DMS114 treated with DMSO at 0.1 percent for 48 hours (cell line): ENCODE results near the gene SRP68.
"Not testable (repeated sequence)": the region's sequence is repeated elsewhere in the genome, so short reads cannot be mapped to it uniquely, and the experiment has no call there.

Source experiments
- DNase-seq: peaks from one replicate; lab custom pipeline; 2025; ENCODE audit not compliant: unreplicated experiment; lab: John Stamatoyannopoulos, UW

The SRP68 gene

DNA sequence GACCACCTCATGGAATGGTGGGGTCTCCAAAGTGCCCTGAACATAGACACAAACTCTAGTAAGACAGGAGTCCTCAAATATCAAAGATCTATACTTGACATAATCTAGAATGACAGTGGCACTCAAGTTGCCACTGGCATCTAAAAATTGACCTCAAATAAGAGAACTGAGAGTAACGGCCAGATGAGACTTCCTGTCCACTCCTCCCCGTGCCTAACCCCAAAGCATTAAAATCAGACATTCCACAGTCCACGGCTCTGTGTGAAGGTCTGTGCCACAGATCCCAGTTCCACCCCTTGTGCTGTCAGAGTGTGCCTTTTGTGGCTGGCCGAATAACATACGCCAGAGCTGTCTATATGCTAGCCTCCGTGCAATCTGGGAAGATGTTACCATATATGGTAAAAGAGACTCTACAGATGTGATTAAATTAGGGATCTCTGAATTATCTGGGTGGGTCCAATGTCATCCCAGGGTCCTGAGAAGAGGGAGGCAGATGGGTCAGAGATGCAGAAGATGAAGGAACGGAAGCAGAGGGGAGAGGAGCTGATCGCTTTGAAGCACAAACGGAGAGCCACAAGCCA, 24.2 kb downstream of the SRP68 start:
- no peak for DNase-seq

DNA sequence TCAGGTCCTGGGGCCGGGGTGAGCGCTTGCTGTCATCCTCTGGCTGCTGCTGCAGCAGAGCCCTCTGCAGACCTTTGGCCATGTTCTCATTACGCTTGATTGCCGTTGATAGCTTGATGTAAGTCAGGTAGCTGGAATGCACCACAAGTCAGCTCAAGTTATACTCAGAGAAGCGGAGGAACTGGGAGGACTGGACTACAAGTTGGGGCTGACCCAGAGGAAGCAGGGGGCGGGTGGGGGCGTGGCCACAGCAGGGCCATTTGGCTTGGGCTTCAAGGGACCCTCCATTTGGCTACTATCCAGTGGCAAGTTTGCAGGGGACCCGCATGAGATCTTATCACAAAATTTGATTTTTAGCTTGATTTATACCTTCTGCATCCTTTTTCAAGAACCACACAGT, 26.3 kb downstream of the SRP68 start:
- DNase-seq = no peak

DNA sequence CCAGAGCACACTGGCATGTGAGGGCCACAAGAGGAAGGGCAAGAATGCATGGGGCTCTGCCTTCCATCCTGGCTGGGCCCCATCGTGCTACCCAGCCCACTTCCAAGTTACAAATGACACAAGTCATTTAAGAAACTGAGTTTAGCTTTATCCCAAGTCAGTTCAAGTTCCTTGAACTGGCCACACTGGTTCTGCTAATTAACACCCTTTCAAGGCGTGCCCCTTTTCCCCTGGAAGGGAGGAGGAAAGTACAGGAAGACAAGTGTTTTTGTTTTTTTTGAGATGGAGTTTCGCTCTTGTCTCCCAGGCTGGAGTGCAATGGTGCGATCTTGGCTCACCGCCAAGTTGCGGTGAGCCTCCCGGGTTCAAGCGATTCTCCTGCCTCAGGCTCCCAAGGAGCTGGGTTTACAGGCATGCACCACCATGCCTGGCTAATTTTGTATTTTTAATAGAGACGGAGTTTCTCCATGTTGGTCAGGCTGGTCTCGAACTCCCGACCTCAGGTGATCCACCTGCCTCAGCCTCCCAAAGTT, 27.8 kb downstream of the SRP68 start:
- DNase-seq = not testable (repeated sequence)

DNA sequence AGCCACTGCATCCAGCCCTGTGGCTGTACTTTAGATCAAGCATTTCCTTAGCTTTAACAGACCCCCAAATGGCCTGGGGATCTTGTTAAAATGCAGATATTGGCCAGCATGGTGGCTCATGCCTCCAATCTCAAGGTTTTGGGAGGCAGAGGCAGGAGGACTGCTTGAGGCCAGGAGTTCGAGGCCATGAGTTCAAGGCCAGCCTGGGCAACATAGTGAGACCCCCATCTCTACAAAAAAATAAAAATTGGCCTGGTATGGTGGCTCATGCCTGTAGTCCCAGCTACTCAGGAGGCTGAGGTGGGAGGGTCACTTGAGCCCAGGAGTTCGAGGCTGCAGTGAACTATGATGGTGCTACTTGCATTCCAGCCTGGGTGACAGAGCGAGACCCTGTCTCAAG, 29.4 kb downstream of the SRP68 start:
- not testable (repeated sequence) for DNase-seq

DNA sequence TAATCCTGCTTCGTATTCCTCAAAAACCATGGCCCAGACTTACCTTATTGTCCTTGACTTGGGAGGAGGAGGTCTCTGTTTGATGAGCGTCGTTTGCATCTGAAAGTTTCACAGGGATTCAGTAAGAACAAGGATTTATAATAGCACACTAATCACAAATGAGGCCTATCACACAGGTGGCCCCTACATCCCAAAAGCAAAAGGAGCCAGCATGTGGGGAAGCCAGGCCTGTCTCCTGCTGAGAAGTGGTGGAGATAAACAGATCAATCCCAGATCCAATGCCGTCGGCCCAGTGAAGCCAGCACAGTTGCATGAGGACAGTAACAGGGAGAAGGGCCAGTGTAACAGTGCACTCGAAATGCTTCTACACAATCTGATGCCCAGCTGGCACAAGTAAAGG, 31.9 kb downstream of the SRP68 start:
- DNase-seq = no peak

DNA sequence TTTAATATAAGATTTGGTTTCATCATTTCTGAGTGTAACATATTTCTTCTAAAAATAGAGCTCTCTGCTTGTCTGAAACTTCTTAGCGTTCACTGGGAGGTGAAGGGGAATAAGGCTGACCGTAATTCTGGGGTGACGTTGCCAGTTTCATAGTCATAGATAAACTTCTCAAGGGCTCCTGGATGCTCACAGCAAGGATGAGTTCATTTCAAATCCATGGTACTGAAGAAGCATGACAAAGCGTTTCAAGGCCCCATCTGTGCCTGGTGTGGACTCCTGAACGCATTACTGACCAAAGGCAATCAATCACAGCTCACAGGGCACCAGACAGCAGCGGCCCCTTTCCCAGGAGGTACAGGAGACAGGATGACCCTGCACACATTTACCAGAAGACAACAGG, 33.2 kb downstream of the SRP68 start:
- DNase-seq = no peak

DNA sequence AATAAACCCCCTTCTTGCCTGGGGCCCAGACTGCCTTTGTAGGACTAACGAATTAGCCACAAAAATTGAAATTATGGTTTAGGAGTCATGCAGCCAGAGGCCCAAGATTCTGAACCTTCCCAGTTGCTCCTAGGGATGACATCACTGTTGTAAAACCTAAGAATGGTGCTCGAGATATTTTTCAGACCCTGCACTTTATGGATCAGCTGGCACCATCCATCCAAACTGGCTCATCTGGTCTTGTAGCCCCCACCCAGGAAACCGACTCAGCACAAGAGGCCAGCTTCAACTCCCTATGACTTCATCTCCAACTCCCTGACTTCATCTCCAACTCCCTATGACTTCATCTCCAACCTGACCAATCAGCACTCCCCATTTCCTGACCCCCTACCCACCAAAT, 34.3 kb downstream of the SRP68 start:
- no peak for DNase-seq

DNA sequence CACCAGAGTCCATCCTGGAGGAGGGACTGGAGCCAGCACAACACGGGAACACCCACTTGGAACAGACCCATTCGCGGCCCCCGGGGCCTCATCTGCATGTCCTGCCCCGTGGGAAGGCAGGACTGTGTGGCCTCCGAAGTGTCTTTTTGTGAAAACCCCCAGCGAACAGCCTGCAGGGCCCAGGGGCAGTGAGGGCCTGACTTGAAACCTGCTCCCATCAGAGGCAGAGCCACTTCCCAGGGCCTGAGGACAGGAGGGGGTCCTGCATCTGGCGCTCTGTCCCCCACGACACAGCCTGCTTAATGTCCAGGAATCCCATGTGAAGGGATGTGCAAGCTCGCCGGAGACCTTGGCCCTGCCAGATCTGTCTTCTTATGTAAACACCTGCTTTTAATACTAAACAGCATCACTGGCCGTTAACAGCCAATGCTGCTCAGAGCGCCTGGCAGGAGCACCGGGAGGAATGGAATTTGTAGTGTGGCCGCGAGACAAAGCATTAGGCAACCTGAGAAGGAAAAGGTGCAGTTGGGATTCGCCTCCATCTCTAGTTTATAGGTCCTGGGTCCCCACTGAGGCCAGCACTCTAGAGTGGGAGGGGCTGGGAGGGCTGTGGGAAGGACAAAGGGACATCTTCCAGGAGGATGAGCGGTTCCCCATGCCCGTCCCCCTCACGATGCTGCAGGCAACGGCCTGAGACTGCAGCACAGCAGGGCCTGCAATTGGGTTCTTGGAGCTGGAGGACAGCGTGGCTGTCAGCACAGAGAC, 35.6 kb downstream of the SRP68 start:
- no peak for DNase-seq

DNA sequence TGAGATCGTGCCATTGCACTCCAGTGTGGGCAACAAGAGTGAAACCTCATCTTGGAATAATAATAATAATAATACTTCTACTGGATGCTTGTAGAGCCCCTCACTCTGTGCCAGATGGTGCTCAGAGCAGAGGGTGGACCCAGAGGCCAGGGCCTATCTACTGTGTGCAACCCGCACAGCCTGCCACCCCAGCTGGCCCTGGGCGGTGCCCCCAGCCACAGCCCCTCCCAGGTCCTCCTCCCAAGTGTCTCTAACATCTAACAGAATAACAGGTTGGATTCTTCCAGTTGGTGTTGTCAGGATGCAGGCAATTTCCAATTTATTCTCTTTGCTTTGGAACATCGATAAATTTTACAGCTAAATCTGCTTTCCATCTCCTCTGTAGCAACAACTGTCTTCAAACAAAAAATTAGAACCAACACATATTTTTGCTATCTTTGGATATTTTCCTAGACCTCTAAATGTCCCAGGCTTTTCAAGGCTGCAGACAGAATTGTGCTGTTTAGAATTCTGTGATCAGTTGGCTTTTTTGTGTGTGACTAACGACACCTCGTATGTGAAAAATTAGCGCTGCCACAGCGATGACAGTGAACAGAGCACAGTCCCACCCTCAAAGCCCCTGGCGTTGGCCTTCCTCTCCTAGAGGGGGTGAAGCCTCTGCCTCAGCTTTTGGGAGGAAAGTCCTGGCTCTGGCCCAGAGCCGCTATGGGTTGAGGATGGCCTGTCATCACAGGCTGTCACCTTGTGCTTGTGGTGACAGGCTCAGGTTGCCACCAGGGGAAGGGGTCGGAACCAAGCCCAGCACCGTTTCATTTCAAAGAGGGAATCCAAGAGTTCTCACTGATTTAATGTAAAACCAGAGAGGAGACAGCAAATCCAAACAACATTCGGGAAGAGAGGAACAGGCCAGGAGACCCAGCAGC, 37.6 kb downstream of the SRP68 start:
- DNase-seq = no peak

DNA sequence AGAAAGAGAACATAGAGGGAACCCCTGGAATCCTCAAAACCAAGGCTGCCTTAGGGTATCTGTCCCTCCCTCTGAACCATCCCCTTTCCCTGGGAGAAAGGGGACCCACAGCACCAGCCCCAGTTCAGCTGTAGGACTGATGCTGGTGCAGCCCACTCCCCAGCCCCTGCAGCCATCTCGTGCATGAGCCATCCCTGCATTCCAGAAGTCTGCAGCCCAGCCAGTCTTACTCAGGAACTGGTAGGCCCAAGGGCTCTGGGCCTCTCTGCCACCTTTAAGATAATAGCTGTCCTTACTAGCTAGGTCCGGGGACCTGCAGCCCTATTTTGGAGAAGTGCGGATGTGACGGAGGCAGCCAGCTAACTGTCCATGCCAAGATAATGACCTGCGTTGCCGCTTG, 39.2 kb downstream of the SRP68 start:
- no peak for DNase-seq

DNA sequence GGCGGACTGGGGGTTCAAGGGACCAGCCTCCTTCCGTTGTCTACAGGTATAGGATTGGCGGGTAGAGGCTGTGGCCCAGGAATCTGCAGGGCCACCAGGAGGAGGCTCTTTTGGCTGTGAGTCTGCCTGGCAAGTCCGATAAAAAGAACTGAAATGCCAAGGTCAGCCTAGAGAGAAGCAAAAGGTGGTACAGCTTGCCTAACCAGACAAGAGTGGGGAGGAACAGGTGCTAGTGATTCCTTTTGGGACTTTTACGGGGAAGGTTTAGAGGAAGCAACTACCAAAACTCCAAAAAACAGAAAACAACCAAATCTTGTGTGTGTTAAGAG, 39.6 kb downstream of the SRP68 start:
- DNase-seq = no peak

DNA sequence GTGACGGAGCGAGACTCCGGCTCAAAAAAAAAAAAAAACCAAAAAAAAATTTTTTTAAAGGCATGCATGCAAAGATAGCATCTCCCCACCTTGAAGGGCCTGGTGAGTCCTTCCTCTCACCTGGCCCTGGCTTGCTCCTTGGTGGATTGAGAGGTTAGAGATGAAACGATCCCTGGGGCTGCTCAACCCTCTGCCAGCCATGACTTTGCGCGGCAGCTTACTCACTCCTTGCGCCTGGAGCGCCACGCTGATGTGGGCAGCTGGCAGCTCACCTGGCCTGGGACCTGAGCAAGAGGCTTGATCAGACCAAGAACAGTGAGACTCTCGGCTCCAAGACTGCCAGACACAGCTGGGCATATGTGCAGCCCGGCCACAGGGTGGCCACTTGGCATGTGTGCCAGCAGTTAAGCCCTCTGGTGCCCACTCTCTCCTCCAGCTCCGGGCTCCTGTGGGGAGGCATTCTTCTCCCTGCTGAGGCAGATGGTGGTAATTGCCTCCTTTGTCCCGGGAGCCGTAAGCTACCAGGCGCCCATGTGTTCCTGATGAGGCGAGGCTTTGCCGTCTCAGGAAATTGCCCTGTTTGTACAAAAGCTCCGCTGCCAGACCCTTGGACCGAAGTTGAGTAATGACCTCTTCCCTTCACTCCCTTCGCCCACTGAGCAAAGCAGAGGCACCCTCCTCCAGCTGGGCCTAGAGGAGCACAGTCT, 40.1 kb downstream of the SRP68 start:
- DNase-seq = no peak

DNA sequence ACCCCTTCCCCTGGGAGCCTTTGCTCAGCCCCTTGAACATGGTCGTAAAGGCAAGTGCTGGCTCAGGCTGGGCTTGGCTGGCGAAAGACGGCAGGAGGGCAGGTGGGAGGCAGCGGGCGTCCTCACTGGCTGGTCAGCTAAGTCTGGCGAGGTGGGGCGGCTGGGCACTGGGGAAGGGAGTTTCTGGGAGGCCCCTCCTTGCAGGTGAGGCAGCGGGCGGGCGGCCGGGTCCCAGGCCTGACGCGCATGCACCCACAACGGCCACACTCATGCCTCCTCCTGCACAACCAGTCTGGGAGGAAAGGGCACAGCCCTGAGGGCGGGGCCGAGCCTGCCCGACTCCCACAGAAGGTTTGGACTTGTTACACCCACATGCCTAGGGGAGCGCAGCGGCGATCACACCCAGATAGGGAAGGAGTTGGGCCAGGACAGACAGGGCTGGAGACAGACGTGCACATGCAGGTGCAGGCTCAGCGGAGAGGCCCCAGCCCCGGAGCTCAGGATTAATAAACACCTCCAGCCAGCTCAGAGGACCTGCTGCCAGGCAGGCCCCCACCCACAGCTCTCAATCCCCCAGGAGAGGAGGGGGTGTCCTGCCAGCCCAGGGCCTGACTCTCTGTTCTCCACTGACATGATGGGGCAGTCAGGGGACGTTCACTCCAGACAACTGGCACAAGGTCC, 45.0 kb downstream of the SRP68 start, which contains the start of gene EVPL:
Gene EVPL, minus strand, starts transcription at position 148 of the 681 bp plus-strand sequence. Its CDS starts 108 bp downstream, at position 40.
- no peak for DNase-seq

DNA sequence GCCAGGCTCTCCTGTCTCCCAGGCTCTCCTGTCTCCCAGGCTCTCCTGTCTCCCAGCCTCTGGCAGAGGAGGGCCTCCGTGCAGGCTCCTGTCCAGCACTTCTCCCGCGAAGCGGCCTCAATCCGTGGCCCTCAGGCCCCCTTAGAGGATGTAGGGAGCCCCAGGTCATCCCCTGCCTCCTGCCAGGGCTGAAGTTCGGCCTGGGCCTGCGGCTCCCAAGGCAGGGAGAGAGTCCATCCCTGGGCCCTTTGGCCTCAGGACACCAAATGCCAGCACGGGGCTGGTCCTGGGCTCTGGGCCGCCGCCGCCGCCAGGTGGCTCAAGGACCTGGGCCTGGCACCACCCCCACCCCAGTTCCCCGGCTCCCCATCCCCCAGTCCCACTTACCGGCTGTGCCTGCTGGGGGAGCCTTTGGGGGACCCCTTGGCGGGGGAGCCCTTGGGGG, 45.6 kb downstream of the SRP68 start:
- DNase-seq = no peak

DNA sequence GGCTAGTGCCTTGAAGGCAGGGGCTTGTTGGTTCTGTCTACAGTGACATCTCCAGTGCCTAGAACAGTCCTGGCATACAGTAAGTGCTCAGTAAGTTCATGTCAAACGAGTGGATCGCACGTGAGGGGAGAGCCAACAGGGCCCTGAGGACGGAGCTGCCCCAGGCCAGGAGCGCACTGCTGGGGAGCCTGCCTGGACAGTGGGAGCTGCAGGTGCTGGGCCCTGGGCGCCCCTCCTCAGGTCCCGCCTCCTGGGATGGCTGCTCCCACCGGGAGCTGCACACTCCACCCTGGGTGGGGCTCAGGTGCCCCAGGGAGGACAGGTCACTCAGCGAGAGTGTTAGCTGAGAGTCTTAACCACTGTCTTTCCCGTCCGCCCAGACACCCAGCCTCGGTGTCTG, 47.0 kb downstream of the SRP68 start:
- no peak for DNase-seq

DNA sequence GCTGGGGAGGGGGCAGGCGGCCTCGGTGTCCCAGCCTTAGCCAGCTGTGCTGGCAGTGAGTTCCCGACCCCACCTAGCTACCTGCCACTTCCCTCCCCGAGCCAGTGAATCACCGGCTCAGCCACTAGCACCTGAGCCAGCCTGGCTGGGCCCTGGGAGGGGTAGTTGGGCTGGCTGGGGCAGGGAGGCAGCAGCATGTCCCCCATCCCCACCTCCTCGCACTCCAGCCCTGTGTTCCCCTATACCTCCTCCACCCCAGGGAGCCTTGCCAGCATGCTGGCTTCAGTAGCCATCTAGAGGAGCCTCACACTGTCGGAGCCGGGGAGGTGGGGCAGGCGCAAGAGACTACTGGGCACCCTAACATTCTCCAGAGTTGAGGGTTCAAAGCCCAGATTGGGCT, 48.0 kb downstream of the SRP68 start:
- no peak for DNase-seq

DNA sequence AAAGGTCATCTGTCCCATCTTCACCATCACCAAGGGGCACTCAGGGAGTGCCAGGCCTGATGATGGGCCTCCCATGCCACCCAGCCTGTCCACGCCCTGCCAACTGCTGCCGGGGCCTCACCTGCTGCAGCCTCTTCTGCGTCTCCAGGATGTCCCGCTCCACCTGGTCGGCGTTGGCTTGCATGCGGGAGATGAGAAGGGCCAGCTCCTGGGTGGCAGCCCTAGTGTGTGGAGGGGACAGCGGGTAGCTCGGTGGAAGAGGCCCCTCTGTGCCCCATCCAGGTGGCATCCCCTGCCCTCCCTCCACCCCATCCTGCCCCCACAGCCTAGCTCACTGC, 48.4 kb downstream of the SRP68 start:
- no peak for DNase-seq

DNA sequence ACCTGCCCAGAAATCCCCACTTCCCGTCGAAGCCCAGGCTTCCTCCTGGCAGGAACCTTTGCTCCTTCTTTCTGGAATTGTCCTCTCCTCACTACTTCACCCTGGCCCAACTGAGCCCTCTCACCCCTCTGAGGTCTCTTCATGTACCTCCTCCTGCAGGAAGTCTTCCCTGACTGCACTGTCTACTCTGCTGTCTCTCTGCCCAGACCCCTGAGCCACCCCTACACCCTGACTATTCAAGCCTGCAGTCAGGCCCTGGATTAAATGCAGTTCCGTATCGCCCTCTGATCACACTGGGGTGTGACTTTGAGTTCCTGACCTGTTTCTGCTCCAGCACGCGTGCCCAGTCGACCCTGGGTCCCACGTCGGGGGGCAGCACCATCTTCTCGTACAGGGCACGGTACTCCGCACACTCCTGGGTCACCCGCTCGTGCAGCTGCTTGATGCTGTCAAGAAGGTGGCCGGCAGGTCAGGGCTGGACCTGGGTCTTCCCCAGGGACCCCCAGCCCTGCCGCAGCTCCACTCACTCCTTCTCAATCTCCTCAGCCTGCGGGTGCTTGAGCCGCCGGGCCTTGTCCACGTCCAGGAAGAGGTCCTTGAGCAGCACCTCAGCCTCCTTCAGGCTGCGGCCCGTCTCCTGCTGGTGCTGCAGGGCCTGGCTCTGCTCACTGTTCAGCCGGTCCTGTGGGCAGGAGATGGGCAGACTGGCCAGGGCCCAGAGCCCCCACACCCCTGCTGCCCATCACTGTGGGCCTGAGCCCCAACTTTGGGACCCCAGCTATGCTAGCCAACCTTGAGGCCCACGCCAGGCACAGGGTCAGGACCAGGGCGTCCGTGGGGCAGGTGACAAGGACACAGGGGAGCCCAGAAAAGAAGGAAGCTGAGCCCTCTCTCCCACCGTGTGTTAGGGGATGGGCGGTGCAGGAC, 49.1 kb downstream of the SRP68 start:
- DNase-seq = no peak

DNA sequence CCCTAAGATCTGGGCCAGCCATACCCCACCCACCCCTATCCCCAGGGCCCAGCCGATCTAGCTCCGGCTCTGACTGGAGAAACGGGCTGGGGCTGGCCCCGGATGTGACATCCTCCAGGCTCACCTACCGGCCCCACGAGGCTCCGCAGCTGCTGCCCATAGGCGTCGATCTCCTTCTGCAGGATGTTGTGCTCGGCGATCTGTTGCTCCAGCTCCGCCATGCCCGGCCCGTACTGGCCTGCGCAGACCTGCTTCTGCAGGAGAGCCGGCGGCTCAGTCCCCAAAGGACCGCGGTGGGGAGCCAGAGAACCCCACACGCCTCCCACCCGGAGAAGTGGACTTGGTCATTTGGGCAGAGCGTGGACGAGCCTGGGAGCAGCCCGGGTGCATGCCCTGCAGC, 50.0 kb downstream of the SRP68 start:
- no peak for DNase-seq
